Common myeloid progenitor, CD34-positive (primary cell): ENCODE data around the gene CORT.

Experiments used
- CTCF ChIA-PET: fragments of 350-600 bp; sonication (Branson Sonifier 250); formaldehyde crosslinking; loops from one replicate; lab custom pipeline; 2021; ENCODE audit warnings: antibody characterized with exemption; lab: Charles Lee
- POLR2A ChIA-PET: fragments of 350-600 bp; sonication (Branson Sonifier 250); formaldehyde crosslinking; loops from one replicate; lab custom pipeline; 2021; ENCODE audit warnings: antibody characterized with exemption; lab: Charles Lee
- DNase-seq, 3 donors: peaks; one replicate each; pipeline versions ENCODE4 v3.0.0 to v3.0.0-alpha.2; 2013
- H3K27ac ChIP-seq, 2 experiments: 1 replicate in 1 of 2; 2 replicates in 1 of 2; pipeline ENCODE4 v1.7.0; 2013; ENCODE audit warnings: inconsistent platforms in 2 of 2, low read length in 2 of 2, mild to moderate bottlenecking in 2 of 2, low read depth in 1 of 2, moderate library complexity in 1 of 2; ENCODE audit not compliant: severe bottlenecking in 2 of 2, insufficient read depth in 1 of 2, poor library complexity in 1 of 2
- H3K27me3 ChIP-seq, 5 experiments: replicated peaks in 2 of 5; 1 replicate in 3 of 5; 2 replicates in 2 of 5; pipeline versions ENCODE4 v1.6.1 to v1.7.0; 2013; ENCODE audit warnings: low read length in 4 of 5, mild to moderate bottlenecking in 2 of 5, moderate library complexity in 2 of 5, inconsistent platforms in 1 of 5; ENCODE audit not compliant: insufficient read depth in 5 of 5, control insufficient read depth in 4 of 5
- H3K36me3 ChIP-seq, 4 experiments: 1 replicate in 2 of 4; 2 replicates in 2 of 4; pipeline versions ENCODE4 v1.6.1 to v1.7.0; 2013; ENCODE audit warnings: low read length in 3 of 4, control low read depth in 1 of 4, mild to moderate bottlenecking in 1 of 4; ENCODE audit not compliant: control insufficient read depth in 4 of 4, insufficient read depth in 4 of 4
- H3K4me1 ChIP-seq, 4 experiments: 1 replicate in 3 of 4; 2 replicates in 1 of 4; pipeline versions ENCODE4 v1.6.1 to v1.7.1; 2013; ENCODE audit warnings: low read length in 3 of 4, mild to moderate bottlenecking in 3 of 4, control low read depth in 1 of 4, inconsistent platforms in 1 of 4, moderate library complexity in 1 of 4; ENCODE audit not compliant: control insufficient read depth in 4 of 4, insufficient read depth in 4 of 4; ENCODE audit errors: control extremely low read depth in 1 of 4
- H3K4me3 ChIP-seq, 7 experiments: 1 replicate in 4 of 7; 2 replicates in 3 of 7; pipeline versions ENCODE4 v1.5.1 to v1.7.0; 2013; ENCODE audit warnings: mild to moderate bottlenecking in 7 of 7, low read length in 6 of 7, moderate library complexity in 6 of 7, inconsistent platforms in 2 of 7, low read depth in 2 of 7, control low read depth in 1 of 7; ENCODE audit not compliant: insufficient read depth in 4 of 7, control insufficient read depth in 1 of 7; ENCODE audit errors: extremely low read depth in 1 of 7
- H3K9me3 ChIP-seq, 5 experiments: 1 replicate in 4 of 5; 2 replicates in 1 of 5; pipeline versions ENCODE4 v1.6.1 to v1.7.1; 2013; ENCODE audit warnings: low read length in 4 of 5, mild to moderate bottlenecking in 2 of 5, inconsistent platforms in 1 of 5, low read depth in 1 of 5, moderate library complexity in 1 of 5; ENCODE audit not compliant: control insufficient read depth in 4 of 5, insufficient read depth in 2 of 5; ENCODE audit errors: control extremely low read depth in 1 of 5
- WGBS: methylation state at CpG from one replicate; pipeline ENCODE4 v1.1.5; 2013; ENCODE audit not compliant: insufficient coverage; 5-methylcytosine and 5-hydroxymethylcytosine counted together

Gene CORT

GRCh38 chr1:10428984-10429383 is 20.8 kb upstream of the CORT start:
- Histone ChIP-seq H3K36me3 (peaks cover 0 to 2% (median 0%) of the 10 kb centered on the region in 4 experiments), H3K27me3 (no peaks in the 10 kb centered on the region), H3K27ac (no peak overlapping the region), H3K4me1 (peaks cover 3 to 24% (median 16%) of the 10 kb centered on the region in 4 experiments), H3K9me3 (no peaks in the 10 kb centered on the region), H3K4me3 (no peak overlapping the region)
- 95% methylated on average over 4 of the region's 5 CpGs for WGBS
- POLR2A ChIA-PET: interaction anchor here (1.2 kb wide), 1 partner anchor 30 kb away, joined by 3 read pairs; the partner anchor contains the start of gene PGD
- DNase-seq: no peak
- CTCF ChIA-PET: interaction anchor here (0.8 to 10.2 kb wide), 13 partner anchors 13 to 220 kb away, joined by 3 to 118 read pairs (median 6); partner anchors contain the start of gene PGD

GRCh38 chr1:10429868-10430215 is 20.0 kb upstream of the CORT start:
- H3K27me3 ChIP-seq: no peaks in the 10 kb centered on the region
- ChIA-PET POLR2A (interaction anchor here (1.2 kb wide), 1 partner anchor 31 kb away, joined by 3 read pairs; the partner anchor contains the start of gene PGD), CTCF (interaction anchor here (0.6 to 10.2 kb wide), 18 partner anchors 10 to 632 kb away, joined by 3 to 118 read pairs (median 4); no protein-coding TSS in a partner anchor)
- H3K4me1 ChIP-seq: peaks cover 3 to 24% (median 16%) of the 10 kb centered on the region in 4 experiments
- peak overlapping the region in 1 of 2 experiments; percentile 92 for H3K27ac ChIP-seq
- WGBS: 31% methylated on average over 15 of the region's 16 CpGs
- DNase-seq: peak in 1 of 3 donors; percentile 30
- H3K36me3 ChIP-seq: peaks cover 0 to 2% (median 0%) of the 10 kb centered on the region in 4 experiments
- peak overlapping the region; percentile 46 to 99 (median 89) for H3K4me3 ChIP-seq
- no peaks in the 10 kb centered on the region for H3K9me3 ChIP-seq

GRCh38 chr1:10430216-10431069 is 19.4 kb upstream of the CORT start, which contains the start of gene CENPS:
Gene CENPS (plus strand): TSS chr1:10430433. CDS start chr1:10430518, 85 bp downstream.
- Histone ChIP-seq H3K4me1 (peaks cover 3 to 24% (median 16%) of the 10 kb centered on the region in 4 experiments), H3K27me3 (no peaks in the 10 kb centered on the region), H3K27ac (peak within 1 kb of the TSS; percentile 74 to 92), H3K36me3 (peaks cover 0 to 4% (median under 1%) of the 10 kb centered on the region in 4 experiments), H3K9me3 (no peaks in the 10 kb centered on the region), H3K4me3 (peak within 1 kb of the TSS; percentile 64 to 99 (median 89))
- ChIA-PET POLR2A (interaction anchor here (0.6 to 1.2 kb wide), 2 partner anchors 32 to 67 kb away, joined by 3 read pairs; partner anchors contain the start of gene PGD), CTCF (interaction anchor here (0.8 to 10.2 kb wide), 18 partner anchors 9 to 631 kb away, joined by 3 to 118 read pairs (median 4); partner anchors contain the start of gene DFFA)
- 0% methylated on average over 72 of the region's 95 CpGs for WGBS
- peak; percentile 83 to 92 (median 90) for DNase-seq

GRCh38 chr1:10431070-10431730 is 18.6 kb upstream of the CORT start:
- WGBS: 25% methylated on average over 29 of the region's 30 CpGs
- Histone ChIP-seq H3K27me3 (no peaks in the 10 kb centered on the region), H3K4me1 (peaks cover 3 to 24% (median 16%) of the 10 kb centered on the region in 4 experiments), H3K4me3 (peak overlapping the region; percentile 64 to 99 (median 89)), H3K27ac (peak overlapping the region; percentile 74 to 92), H3K36me3 (peaks cover 0 to 4% (median under 1%) of the 10 kb centered on the region in 4 experiments), H3K9me3 (no peaks in the 10 kb centered on the region)
- CTCF ChIA-PET: interaction anchor here (0.9 to 10.2 kb wide), 9 partner anchors 8 to 222 kb away, joined by 3 to 118 read pairs (median 4); partner anchors contain the start of gene DFFA
- POLR2A ChIA-PET: no interaction called here
- DNase-seq: peak in 2 of 3 donors; percentile 55 to 60

GRCh38 chr1:10432910-10433700 is 16.7 kb upstream of the CORT start:
- peaks cover 0 to 4% (median under 1%) of the 10 kb centered on the region in 4 experiments for H3K36me3 ChIP-seq
- WGBS: 91% methylated on average over 11 of the region's 14 CpGs
- H3K9me3 ChIP-seq: no peaks in the 10 kb centered on the region
- ChIA-PET POLR2A (interaction anchor here (0.7 kb wide), 1 partner anchor 107 kb away, joined by 3 read pairs; no protein-coding TSS in a partner anchor), CTCF (interaction anchor here (0.9 to 10.2 kb wide), 4 partner anchors 11 to 60 kb away, joined by 3 to 118 read pairs (median 4); no protein-coding TSS in a partner anchor)
- H3K27me3 ChIP-seq: no peaks in the 10 kb centered on the region
- peaks cover 3 to 20% (median 14%) of the 10 kb centered on the region in 4 experiments for H3K4me1 ChIP-seq
- H3K27ac ChIP-seq: no peak overlapping the region
- DNase-seq: no peak
- H3K4me3 ChIP-seq: no peak overlapping the region

GRCh38 chr1:10433790-10434189 is 16.0 kb upstream of the CORT start:
- Histone ChIP-seq H3K36me3 (peaks cover 0 to 4% (median under 1%) of the 10 kb centered on the region in 4 experiments), H3K27ac (no peak overlapping the region), H3K4me3 (no peak overlapping the region), H3K27me3 (no peaks in the 10 kb centered on the region), H3K4me1 (peaks cover 3 to 20% (median 14%) of the 10 kb centered on the region in 4 experiments), H3K9me3 (no peaks in the 10 kb centered on the region)
- DNase-seq: no peak
- 96% methylated on average over 6 of the region's 11 CpGs for WGBS
- POLR2A ChIA-PET: interaction anchor here (0.7 kb wide), 1 partner anchor 108 kb away, joined by 3 read pairs; no protein-coding TSS in a partner anchor
- CTCF ChIA-PET: interaction anchor here (0.9 to 10.2 kb wide), 4 partner anchors 10 to 60 kb away, joined by 3 to 118 read pairs (median 4); no protein-coding TSS in a partner anchor
